ENCODE measurements around the gene PLAC9. TPM values are rescaled to one million over a fixed set of nuclear protein-coding genes. Genes with fewer than 3 reads are reported as not detected.

PLAC9 gene
- total RNA-seq, 1 experiment from 2014 or later, result not detected

GRCh38 chr10:80136134-80136571, 3.6 kb downstream of the PLAC9 start:
- ATAC-seq (no peak), DNase-seq (ENCODE audit: low read depth, low spot score) (no peak)
- intact Hi-C loops (cut with micrococcal nuclease; ENCODE audit: unreplicated experiment) (no loop called here), in situ Hi-C loops (cut with HindIII; ENCODE audit: low pct_unique_long_range_greater_than_20kb, low sequenced_read_pairs) (no loop called here)
- Histone ChIP-seq H3K9me3 (ENCODE audit: control insufficient read depth, insufficient read depth, low read depth, low read length) (no peaks in the 10 kb centered on the region), H3K27me3 (ENCODE audit: control insufficient read depth, insufficient read depth, low read length) (peaks cover 16% of the 10 kb centered on the region), H3K4me1 (ENCODE audit: control insufficient read depth, insufficient read depth, low read length) (no peaks in the 10 kb centered on the region; the same call in 1 of the 2 replicates), H3K4me3 (ENCODE audit: low read depth in 2 of 2, low read length in 2 of 2) (no peak overlapping the region), H3K36me3 (ENCODE audit: control insufficient read depth, insufficient read depth, low read length) (no peaks in the 10 kb centered on the region), H3K27ac (ENCODE audit: low read length) (no peak overlapping the region)
- POLR2A ChIA-PET, result no interaction called here
- TF ChIP-seq SIN3A (IDR thresholded peaks at IDR 0.05; ENCODE audit: borderline replicate concordance, insufficient read depth, low read depth, low read length), result no peak
- no peak for TF ChIP-seq REST (IDR thresholded peaks at IDR 0.05; ENCODE audit: insufficient read depth in 1 of 2, low read depth in 2 of 2, low read length in 1 of 2)
- no peak for TF ChIP-seq CTCF (IDR thresholded peaks at IDR 0.05)
- no peak for TF ChIP-seq POLR2AphosphoS5 (IDR thresholded peaks at IDR 0.05; ENCODE audit: low read depth, low read length)
- TF ChIP-seq TCF7L2 (IDR thresholded peaks at IDR 0.05; ENCODE audit: low read depth, low read length), result no peak
- CTCF ChIA-PET, result interaction anchor here (0.8 kb wide), 1 partner anchor 9 kb away, joined by 3 read pairs; no protein-coding TSS in a partner anchor
- BruUV-seq (replicated peaks), result no TSS peak

- Histone ChIP-seq H3K9me3 (ENCODE audit: control insufficient read depth, insufficient read depth, low read depth, low read length) (no peaks in the 10 kb centered on the region), H3K4me1 (ENCODE audit: control insufficient read depth, insufficient read depth, low read length) (no peaks in the 10 kb centered on the region; the same call in 1 of the 2 replicates), H3K36me3 (ENCODE audit: control insufficient read depth, insufficient read depth, low read length) (no peaks in the 10 kb centered on the region), H3K4me3 (ENCODE audit: low read depth in 2 of 2, low read length in 2 of 2) (no peak overlapping the region), H3K27me3 (ENCODE audit: control insufficient read depth, insufficient read depth, low read length) (peaks cover 8% of the 10 kb centered on the region), H3K27ac (ENCODE audit: low read length) (no peak overlapping the region)
- CTCF ChIA-PET, result no interaction called here
- no peak for DNase-seq (ENCODE audit: low read depth, low spot score)
- ATAC-seq, result no peak
- POLR2A ChIA-PET, result interaction anchor here (0.7 kb wide), 1 partner anchor 200 kb away, joined by 11 read pairs; no protein-coding TSS in a partner anchor
- in situ Hi-C loops (cut with HindIII; ENCODE audit: low pct_unique_long_range_greater_than_20kb, low sequenced_read_pairs) (no loop called here), intact Hi-C loops (cut with micrococcal nuclease; ENCODE audit: unreplicated experiment) (no loop called here)
- TF ChIP-seq REST (IDR thresholded peaks at IDR 0.05; ENCODE audit: insufficient read depth in 1 of 2, low read depth in 2 of 2, low read length in 1 of 2), result no peak
- no TSS peak for BruUV-seq (replicated peaks)
These were observed 4.7 kb downstream of the PLAC9 start for GRCh38 chr10:80137031-80137862.
